GM19397 (cell line): ENCODE data around the gene SDC1.
A peak's percentile ranks its signal among the peaks of the same experiment; 100 is the strongest.
"Not testable (repeated sequence)": the region's sequence is repeated elsewhere in the genome, so short reads cannot be mapped to it uniquely, and the experiment has no call there.

ENCODE experiments used
- ATAC-seq: cut with Tn5 transposase; IDR thresholded peaks from one replicate; pipeline ENCODE4 v1.9.1; 2021; ENCODE audit warnings: mild to moderate bottlenecking, moderate library complexity; ENCODE audit not compliant: unreplicated experiment

Gene SDC1, protein sequence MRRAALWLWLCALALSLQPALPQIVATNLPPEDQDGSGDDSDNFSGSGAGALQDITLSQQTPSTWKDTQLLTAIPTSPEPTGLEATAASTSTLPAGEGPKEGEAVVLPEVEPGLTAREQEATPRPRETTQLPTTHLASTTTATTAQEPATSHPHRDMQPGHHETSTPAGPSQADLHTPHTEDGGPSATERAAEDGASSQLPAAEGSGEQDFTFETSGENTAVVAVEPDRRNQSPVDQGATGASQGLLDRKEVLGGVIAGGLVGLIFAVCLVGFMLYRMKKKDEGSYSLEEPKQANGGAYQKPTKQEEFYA

DNA sequence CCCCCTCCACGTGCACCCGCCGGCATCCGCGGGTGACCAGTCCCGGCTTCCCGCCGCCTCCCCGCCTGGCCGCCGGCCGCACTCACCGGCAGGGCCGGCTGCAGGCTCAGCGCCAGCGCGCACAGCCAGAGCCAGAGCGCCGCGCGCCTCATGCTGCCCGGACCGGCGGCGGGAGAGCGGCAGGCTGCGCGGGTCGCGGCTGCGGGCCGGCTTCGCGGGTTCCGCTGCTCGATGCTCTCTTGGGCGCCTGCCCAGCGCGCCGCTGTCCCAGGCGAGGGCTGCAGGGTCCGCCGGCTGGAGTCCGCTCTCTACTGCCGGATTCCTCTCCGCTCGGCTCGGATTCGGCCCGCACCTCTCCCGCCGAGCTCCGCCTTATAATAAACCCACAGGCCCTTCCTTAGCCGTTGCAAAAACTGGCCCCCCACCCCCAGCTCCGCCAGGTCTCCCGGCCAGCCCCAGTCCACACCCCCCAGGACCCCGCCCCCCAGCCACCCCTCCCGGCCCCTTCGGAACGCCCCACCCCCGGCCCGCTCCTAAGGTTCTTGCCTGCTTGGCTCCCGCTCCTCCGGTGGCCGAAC lies at the start of gene SDC1:
SDC1 (minus strand) TSS at position 415 of the 578 bp plus-strand sequence; CDS start at position 152, 263 bp downstream.
- ATAC-seq, result peak; percentile 31

- no peak for ATAC-seq
These were observed 48.1 kb upstream of the SDC1 start for GRCh38 chr2:20273042-20273441.

DNA sequence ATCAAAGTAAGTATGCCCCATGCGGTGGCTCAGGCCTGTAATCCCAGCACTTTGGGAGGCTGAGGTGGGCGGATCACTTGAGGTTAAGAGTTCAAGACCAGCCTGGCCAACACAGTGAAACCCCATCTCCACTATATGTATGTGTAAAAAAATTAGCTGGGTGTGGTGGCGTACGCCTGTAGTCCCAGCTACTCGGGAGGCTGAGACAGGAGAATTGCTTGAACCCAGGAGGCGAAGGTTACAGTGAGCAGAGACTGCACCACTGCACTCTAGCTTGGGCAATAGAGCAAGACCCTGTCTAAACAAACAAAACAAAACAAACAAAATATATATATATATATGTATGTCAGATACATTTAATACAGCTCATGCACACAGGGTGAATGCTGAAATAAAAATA lies 43.4 kb upstream of the SDC1 start:
- not testable (repeated sequence) for ATAC-seq

DNA sequence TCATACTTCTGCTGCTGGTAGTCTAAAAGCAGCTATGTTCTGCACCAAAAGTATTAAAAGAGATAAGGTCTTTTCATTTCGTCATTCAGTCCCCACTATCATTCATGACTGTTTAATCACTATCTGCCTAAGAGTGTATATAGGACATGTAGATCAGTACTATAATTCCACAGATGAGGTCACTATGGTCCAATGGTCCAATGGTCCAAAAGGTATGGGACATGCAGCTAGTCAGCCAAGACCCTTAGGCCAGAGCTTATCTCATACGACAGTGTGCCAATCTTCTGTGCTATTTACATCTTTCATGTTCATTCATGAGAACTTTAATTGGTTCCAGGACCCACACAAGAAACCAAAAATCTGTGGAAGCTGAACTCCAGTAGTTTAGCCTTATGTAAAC lies 42.6 kb upstream of the SDC1 start:
- no peak for ATAC-seq

- ATAC-seq, result no peak
These were observed 39.7 kb upstream of the SDC1 start for GRCh38 chr2:20264629-20265028.

GRCh38 chr2:20257411-20257810 lies 32.5 kb upstream of the SDC1 start:
- ATAC-seq, result no peak

DNA sequence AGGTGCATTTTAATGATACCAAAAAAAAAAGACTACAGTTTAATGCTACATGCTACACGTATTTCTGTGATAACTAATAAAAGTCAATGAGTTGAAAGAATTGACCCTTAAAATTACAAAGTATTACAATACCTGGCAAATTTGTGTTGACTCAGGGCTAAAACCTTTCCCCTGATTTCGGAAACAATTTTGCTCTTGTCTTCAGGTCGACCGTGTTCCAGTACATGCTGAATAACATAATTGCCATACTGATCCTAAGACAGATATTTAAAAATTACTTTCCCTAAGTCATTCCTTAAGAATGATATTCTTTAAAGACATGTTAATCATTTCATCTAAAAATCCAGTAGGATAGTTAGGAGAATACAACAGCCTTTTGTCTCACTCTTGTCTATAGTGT lies 29.8 kb upstream of the SDC1 start:
- no peak for ATAC-seq

GRCh38 chr2:20250436-20250835 lies 25.5 kb upstream of the SDC1 start:
- no peak for ATAC-seq

DNA sequence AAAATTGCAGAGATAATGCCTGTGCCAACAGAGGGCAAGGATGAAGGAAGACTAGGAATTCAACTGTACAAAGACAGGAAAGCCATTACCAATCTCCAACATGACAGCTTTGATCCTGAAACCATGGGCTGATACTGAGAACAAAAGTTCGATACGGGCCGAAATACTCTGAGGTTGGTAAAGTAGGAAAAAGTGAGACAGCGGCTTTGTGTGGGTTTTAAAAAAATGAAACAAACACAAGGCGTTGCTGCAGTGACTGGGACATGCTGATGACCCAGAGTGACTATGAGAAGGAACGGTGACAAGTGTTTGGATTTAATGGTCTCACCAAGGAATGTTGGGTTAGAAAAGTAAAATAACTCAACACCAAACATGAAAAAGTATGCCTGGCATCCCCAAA lies 24.2 kb upstream of the SDC1 start:
- no peak for ATAC-seq

GRCh38 chr2:20247084-20247483 lies 22.2 kb upstream of the SDC1 start:
- ATAC-seq, result no peak

DNA sequence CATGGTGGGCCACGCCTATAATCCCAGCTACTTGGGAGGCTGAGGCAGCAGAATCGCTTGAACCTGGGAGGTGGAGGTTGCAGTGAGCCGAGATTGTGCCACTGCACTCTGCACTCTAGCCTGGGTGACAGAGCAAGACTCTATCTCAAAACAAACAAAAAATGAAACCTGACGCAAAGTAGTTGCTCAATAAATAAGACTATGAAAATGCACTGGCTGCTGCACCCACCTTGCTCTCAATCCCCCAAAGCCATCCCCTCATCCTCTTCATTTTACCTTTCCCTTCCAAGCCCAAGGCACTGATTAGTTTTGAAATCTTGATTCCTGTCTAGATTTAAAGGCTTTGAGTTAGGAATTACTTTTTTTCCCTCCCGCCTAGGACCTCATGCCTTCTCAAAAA lies 18.7 kb upstream of the SDC1 start:
- ATAC-seq, result not testable (repeated sequence)

- no peak for ATAC-seq
These were observed 17.9 kb upstream of the SDC1 start for GRCh38 chr2:20242727-20243377.

- ATAC-seq, result no peak
These were observed 17.2 kb upstream of the SDC1 start for GRCh38 chr2:20241973-20242726.

- not testable (repeated sequence) for ATAC-seq
These were observed 15.4 kb upstream of the SDC1 start for GRCh38 chr2:20240291-20240690.

- no peak for ATAC-seq
These were observed 11.6 kb upstream of the SDC1 start for GRCh38 chr2:20236496-20236895.

- no peak for ATAC-seq
These were observed 10.8 kb upstream of the SDC1 start for GRCh38 chr2:20235655-20236305.

GRCh38 chr2:20234597-20234996 lies 9.7 kb upstream of the SDC1 start:
- not testable (repeated sequence) for ATAC-seq

GRCh38 chr2:20232837-20233207 lies 7.9 kb upstream of the SDC1 start:
- ATAC-seq, result no peak

DNA sequence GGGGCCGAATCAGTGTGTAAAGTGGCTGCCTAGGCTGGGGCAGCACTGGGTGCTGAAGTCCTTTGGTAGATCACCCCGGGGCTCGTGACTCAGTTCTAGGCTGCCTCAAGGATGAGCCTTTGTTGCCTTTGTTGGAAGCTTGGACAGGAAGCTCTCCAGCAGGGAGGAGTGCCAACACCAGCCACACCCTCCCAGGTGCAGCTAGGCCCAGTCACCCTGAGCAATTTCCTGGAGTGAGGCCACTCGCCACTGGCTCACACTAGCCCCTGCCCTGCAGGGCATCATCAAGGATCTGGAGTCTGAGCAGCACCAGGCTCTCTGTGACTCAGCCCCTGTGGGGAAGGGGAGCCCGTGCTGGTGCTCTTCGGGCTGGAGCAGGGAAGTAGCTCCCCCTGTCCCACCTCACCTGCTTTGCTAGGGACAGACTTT lies 6.7 kb upstream of the SDC1 start:
- no peak for ATAC-seq

DNA sequence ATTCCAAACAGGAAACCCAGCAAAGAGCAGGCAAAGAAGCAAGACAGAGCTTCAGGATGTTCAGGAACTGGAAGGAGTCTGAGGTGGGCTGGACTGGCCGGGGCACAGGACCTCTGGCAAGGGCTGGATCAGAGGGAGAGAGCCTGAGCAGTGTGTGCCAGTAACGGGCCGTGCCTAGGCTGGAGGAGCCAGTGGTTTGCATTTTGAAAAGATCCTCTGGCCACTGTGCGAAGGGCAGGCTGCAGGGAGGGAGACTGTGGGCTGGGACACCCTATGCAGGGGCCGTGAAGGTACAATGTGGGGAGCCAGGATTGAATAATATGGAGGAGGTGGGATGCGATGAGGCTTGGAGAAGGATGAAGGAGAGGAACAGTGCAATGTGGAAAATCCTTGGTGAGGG lies 6.2 kb upstream of the SDC1 start:
- ATAC-seq, result no peak

DNA sequence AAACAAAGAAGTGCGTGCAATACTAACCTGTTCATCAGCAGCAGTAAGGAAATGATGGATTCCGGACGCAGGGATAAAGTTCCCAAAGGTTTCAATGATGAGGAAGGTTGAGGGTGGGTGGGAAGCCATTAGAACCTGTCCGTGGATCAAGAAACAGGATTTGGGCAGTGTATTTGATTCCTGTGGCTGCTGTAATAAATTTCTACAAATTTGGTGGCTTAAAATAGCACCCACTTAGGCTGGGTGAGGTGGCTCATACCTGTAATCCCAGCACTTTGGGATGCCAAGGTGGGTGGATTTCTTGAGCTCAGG lies 5.1 kb upstream of the SDC1 start:
- ATAC-seq, result no peak
